Measurements from ENCODE around the gene OBP2A.

Gene OBP2A

GRCh38 chr9:135568026-135568425 lies 22.1 kb downstream of the OBP2A start:
- DNase-seq (ENCODE audit: low read depth), result no peak
- TF ChIP-seq, protein P1, sequence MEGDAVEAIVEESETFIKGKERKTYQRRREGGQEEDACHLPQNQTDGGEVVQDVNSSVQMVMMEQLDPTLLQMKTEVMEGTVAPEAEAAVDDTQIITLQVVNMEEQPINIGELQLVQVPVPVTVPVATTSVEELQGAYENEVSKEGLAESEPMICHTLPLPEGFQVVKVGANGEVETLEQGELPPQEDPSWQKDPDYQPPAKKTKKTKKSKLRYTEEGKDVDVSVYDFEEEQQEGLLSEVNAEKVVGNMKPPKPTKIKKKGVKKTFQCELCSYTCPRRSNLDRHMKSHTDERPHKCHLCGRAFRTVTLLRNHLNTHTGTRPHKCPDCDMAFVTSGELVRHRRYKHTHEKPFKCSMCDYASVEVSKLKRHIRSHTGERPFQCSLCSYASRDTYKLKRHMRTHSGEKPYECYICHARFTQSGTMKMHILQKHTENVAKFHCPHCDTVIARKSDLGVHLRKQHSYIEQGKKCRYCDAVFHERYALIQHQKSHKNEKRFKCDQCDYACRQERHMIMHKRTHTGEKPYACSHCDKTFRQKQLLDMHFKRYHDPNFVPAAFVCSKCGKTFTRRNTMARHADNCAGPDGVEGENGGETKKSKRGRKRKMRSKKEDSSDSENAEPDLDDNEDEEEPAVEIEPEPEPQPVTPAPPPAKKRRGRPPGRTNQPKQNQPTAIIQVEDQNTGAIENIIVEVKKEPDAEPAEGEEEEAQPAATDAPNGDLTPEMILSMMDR (IDR thresholded peaks at IDR 0.05; ENCODE audit: low read length, missing control alignments), result no peak
- H3K4me3 ChIP-seq (replicated peaks; ENCODE audit: low read depth, low read length), result no peak overlapping the region

GRCh38 chr9:135570456-135570855 lies 24.5 kb downstream of the OBP2A start:
- TF ChIP-seq, protein P1 (IDR thresholded peaks at IDR 0.05; ENCODE audit: low read length, missing control alignments), result no peak
- no peak overlapping the region for H3K4me3 ChIP-seq (replicated peaks; ENCODE audit: low read depth, low read length)
- DNase-seq (ENCODE audit: low read depth), result no peak

- TF ChIP-seq, protein P1 (IDR thresholded peaks at IDR 0.05; ENCODE audit: low read length, missing control alignments), result no peak
- no peak overlapping the region for H3K4me3 ChIP-seq (replicated peaks; ENCODE audit: low read depth, low read length)
- DNase-seq (ENCODE audit: low read depth), result no peak
Observed at GRCh38 chr9:135572233-135572632, 26.3 kb downstream of the OBP2A start.

DNA sequence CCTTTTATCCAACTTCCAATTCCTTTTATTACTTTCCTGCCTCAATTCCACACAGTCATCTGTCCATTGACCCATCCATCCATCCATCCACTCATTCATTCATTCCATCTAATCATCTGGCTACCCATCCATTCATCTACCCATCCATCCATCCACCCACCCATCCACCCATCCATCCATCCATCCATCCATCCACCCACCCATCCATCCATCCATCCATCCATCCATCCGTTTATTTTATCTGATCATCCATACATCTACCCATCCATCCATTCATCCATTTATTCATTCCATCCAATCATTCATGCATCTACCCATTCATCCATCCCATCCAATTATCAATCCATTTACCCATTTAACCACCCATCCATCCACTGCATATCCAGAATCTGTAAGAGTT lies 27.2 kb downstream of the OBP2A start:
- no peak for DNase-seq (ENCODE audit: low read depth)
- TF ChIP-seq, protein P1 (IDR thresholded peaks at IDR 0.05; ENCODE audit: low read length, missing control alignments), result no peak
- H3K4me3 ChIP-seq (replicated peaks; ENCODE audit: low read depth, low read length), result no peak overlapping the region

DNA sequence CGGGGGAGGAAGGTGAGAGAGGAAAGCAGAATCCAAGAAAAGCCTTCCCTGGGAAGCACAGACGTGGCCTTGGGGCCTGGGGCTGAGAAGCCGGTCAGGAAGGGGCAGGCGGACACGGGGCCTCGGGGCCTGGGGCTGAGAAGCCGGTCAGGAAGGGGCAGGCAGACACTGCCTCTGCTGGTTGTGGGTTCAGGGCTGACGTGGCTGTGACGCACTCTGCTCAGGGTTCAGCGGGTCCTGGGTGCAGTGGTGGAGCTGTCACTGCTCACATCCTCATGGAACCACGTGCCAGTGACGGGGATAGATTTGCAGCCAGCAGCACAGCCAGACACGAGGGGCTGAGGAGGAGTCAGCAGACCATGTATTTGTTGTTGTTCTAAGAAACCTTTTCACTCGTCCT lies 28.4 kb downstream of the OBP2A start:
- TF ChIP-seq, protein P1 (IDR thresholded peaks at IDR 0.05; ENCODE audit: low read length, missing control alignments), result no peak
- no peak for DNase-seq (ENCODE audit: low read depth)
- no peak overlapping the region for H3K4me3 ChIP-seq (replicated peaks; ENCODE audit: low read depth, low read length)

DNA sequence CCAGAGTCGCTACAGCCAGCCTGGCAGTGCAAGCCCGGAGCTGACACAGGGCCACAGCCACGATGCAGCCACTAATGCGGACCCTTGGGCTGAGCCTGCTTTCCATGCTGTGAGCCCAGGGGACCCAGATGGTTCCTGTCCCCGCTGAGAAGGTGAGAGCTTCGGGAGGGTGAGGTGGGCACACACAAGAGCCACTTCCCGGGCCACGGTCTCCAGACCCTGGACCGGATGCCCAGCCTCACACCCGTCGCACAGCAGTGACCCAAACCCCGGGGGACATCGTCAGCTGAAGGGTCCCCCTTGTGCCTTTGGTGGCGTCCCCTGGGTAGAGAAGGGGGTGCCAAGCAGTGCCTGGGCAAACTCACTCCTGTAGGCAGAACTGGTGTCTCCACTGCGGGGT lies 29.0 kb downstream of the OBP2A start:
- TF ChIP-seq, protein P1 (IDR thresholded peaks at IDR 0.05; ENCODE audit: low read length, missing control alignments), result no peak
- H3K4me3 ChIP-seq (replicated peaks; ENCODE audit: low read depth, low read length), result no peak overlapping the region
- DNase-seq (ENCODE audit: low read depth), result no peak

GRCh38 chr9:135575995-135576631 lies 30.2 kb downstream of the OBP2A start:
- no peak overlapping the region for H3K4me3 ChIP-seq (replicated peaks; ENCODE audit: low read depth, low read length)
- TF ChIP-seq, protein P1 (IDR thresholded peaks at IDR 0.05; ENCODE audit: low read length, missing control alignments), result no peak
- no peak for DNase-seq (ENCODE audit: low read depth)

Data from fibroblast of pulmonary artery (primary cell).